SK-N-SH treated with all-trans-retinoic acid at 6 μM for 48 hours (cell line): Measurements from ENCODE around the gene TTC39C.

Source experiments
- ATAC-seq: fragments of 200-7000 bp; cut with Tn5 transposase; 3 replicates; pipeline ENCODE4 v1.9.1; 2020; ENCODE audit warnings: mild to moderate bottlenecking, moderate library complexity
- ARNTL ChIP-seq: fragments of 450-650 bp; formaldehyde crosslinking; IDR thresholded peaks from 2 replicates; pipeline ENCODE4 v1.5.0; 2020; ENCODE audit warnings: low read depth, mild to moderate bottlenecking, moderate library complexity, borderline replicate concordance
- BACH2 ChIP-seq: fragments of 250-450 bp; sonication (Bioruptor Pico); IDR thresholded peaks from 2 replicates; pipeline ENCODE4 v1.9.0; 2021; ENCODE audit warnings: mild to moderate bottlenecking, borderline replicate concordance
- CREB5 ChIP-seq: fragments of 250-450 bp; sonication (Bioruptor Pico); IDR thresholded peaks from 2 replicates; pipeline ENCODE4 v1.5.1; 2020; ENCODE audit warnings: low read depth, mild to moderate bottlenecking, moderate library complexity
- CSDC2 ChIP-seq: fragments of 250-450 bp; sonication (Bioruptor Pico); IDR thresholded peaks from 2 replicates; pipeline ENCODE4 v1.5.0; 2020; ENCODE audit warnings: mild to moderate bottlenecking, moderate library complexity
- CSRNP3 ChIP-seq: fragments of 250-450 bp; sonication (Bioruptor Pico); IDR thresholded peaks from 2 replicates; pipeline ENCODE4 v1.5.1; 2021; ENCODE audit warnings: mild to moderate bottlenecking, moderate library complexity
- ESRRG ChIP-seq: fragments of 250-450 bp; sonication (Bioruptor Pico); IDR thresholded peaks from 2 replicates; pipeline ENCODE4 v1.6.1; 2021; ENCODE audit warnings: mild to moderate bottlenecking
- GLIS3 ChIP-seq: fragments of 250-450 bp; sonication (Bioruptor Pico); IDR thresholded peaks from 2 replicates; pipeline ENCODE4 v1.5.0; 2020; ENCODE audit warnings: mild to moderate bottlenecking, moderate library complexity
- ISL1 ChIP-seq: fragments of 250-450 bp; sonication (Bioruptor Pico); IDR thresholded peaks from 2 replicates; pipeline ENCODE4 v2.1.2; 2022; ENCODE audit warnings: mild to moderate bottlenecking, moderate library complexity
- OSR1 ChIP-seq: fragments of 250-450 bp; sonication (Bioruptor Pico); IDR thresholded peaks from 2 replicates; pipeline ENCODE4 v1.8.0; 2022; ENCODE audit warnings: moderate library complexity, mild to moderate bottlenecking, inconsistent platforms
- PATZ1 ChIP-seq: fragments of 250-450 bp; sonication (Bioruptor Pico); IDR thresholded peaks from 2 replicates; pipeline ENCODE4 v1.8.0; 2020; ENCODE audit warnings: mild to moderate bottlenecking, moderate library complexity, borderline replicate concordance
- PPARA ChIP-seq: fragments of 250-450 bp; sonication (Bioruptor Pico); IDR thresholded peaks from 2 replicates; pipeline ENCODE4 v1.5.0; 2020; ENCODE audit warnings: mild to moderate bottlenecking, borderline replicate concordance
- RARB ChIP-seq: fragments of 250-450 bp; sonication (Bioruptor Pico); IDR thresholded peaks from 2 replicates; pipeline ENCODE4 v1.8.0; 2021; ENCODE audit warnings: mild to moderate bottlenecking, moderate library complexity
- SNAI2 ChIP-seq: fragments of 250-450 bp; sonication (Bioruptor Pico); IDR thresholded peaks from 2 replicates; pipeline ENCODE4 v1.5.0; 2020; ENCODE audit warnings: mild to moderate bottlenecking, moderate library complexity
- TCF4 ChIP-seq: fragments of 250-450 bp; sonication (Bioruptor Pico); IDR thresholded peaks from 2 replicates; pipeline ENCODE4 v1.8.0; 2021; ENCODE audit warnings: mild to moderate bottlenecking, moderate library complexity, borderline replicate concordance
- TOX ChIP-seq: fragments of 250-450 bp; sonication (Bioruptor Pico); IDR thresholded peaks from 2 replicates; pipeline ENCODE4 v1.8.0; 2021; ENCODE audit warnings: mild to moderate bottlenecking, moderate library complexity, borderline replicate concordance
- TSHZ2 ChIP-seq: fragments of 250-450 bp; sonication (Bioruptor Pico); IDR thresholded peaks from 2 replicates; pipeline ENCODE4 v1.5.0; 2020; ENCODE audit warnings: mild to moderate bottlenecking, moderate library complexity
- ZC3H10 ChIP-seq: fragments of 250-450 bp; sonication (Bioruptor Pico); IDR thresholded peaks from 2 replicates; pipeline ENCODE4 v1.5.1; 2021; ENCODE audit warnings: mild to moderate bottlenecking, moderate library complexity
- ZFP3 ChIP-seq: fragments of 250-450 bp; sonication (Bioruptor Pico); IDR thresholded peaks from 2 replicates; pipeline ENCODE4 v1.5.0; 2020; ENCODE audit warnings: mild to moderate bottlenecking, moderate library complexity
- ZFP30 ChIP-seq: fragments of 450-650 bp; formaldehyde crosslinking; IDR thresholded peaks from 2 replicates; pipeline ENCODE4 v1.5.0; 2022; ENCODE audit warnings: mild to moderate bottlenecking, moderate library complexity
- ZNF565 ChIP-seq: fragments of 450-650 bp; formaldehyde crosslinking; conservative IDR thresholded peaks from 2 replicates; pipeline ENCODE4 v1.5.0; 2020; ENCODE audit warnings: low read depth, mild to moderate bottlenecking, moderate library complexity
- ZNF70 ChIP-seq: fragments of 450-650 bp; formaldehyde crosslinking; IDR thresholded peaks from 2 replicates; pipeline ENCODE4 v1.5.0; 2020; ENCODE audit warnings: mild to moderate bottlenecking, moderate library complexity
- ZNF8 ChIP-seq: fragments of 450-650 bp; formaldehyde crosslinking; IDR thresholded peaks from 2 replicates; pipeline ENCODE4 v1.5.0; 2020; ENCODE audit warnings: mild to moderate bottlenecking, moderate library complexity

TTC39C gene

GRCh38 chr18:24022161-24022560, 7.6 kb downstream of the TTC39C start:
- TF ChIP-seq CREB5 (CRISPR knock-in tag) (no peak), ZC3H10 (CRISPR knock-in tag) (no peak), ISL1 (no peak), PPARA (no peak), TOX (CRISPR knock-in tag) (no peak), RARB (no peak), BACH2 (CRISPR knock-in tag) (no peak), ZNF8 (CRISPR knock-in tag) (no peak), TCF4 (no peak)
- ATAC-seq, result peak; percentile 53

GRCh38 chr18:24023185-24023814, 8.7 kb downstream of the TTC39C start:
- peak; percentile 25; the same call in 2 of the 3 replicates for ATAC-seq
- TF ChIP-seq ESRRG (CRISPR knock-in tag), result no peak
- no peak for TF ChIP-seq TCF4
- TF ChIP-seq ZFP30 (CRISPR knock-in tag), result no peak
- no peak for TF ChIP-seq ZFP3 (CRISPR knock-in tag)
- TF ChIP-seq ARNTL (CRISPR knock-in tag), result no peak
- no peak for TF ChIP-seq TSHZ2 (CRISPR knock-in tag)
- no peak for TF ChIP-seq CSDC2 (CRISPR knock-in tag)
- no peak for TF ChIP-seq CSRNP3 (CRISPR knock-in tag)
- no peak for TF ChIP-seq ZNF565 (CRISPR knock-in tag)
- TF ChIP-seq SNAI2 (CRISPR knock-in tag), result no peak
- TF ChIP-seq ZNF70, result no peak
- no peak for TF ChIP-seq ZNF8 (CRISPR knock-in tag)
- no peak for TF ChIP-seq OSR1
- no peak for TF ChIP-seq ISL1
- TF ChIP-seq TOX (CRISPR knock-in tag), result no peak
- no peak for TF ChIP-seq PATZ1 (CRISPR knock-in tag)
- no peak for TF ChIP-seq GLIS3 (CRISPR knock-in tag)
- no peak for TF ChIP-seq RARB
- TF ChIP-seq, all 23 proteins: peak for 0

GRCh38 chr18:24024425-24024824, 9.9 kb downstream of the TTC39C start:
- ATAC-seq, result no peak
- no peak for TF ChIP-seq ZC3H10 (CRISPR knock-in tag)

- TF ChIP-seq CREB5 (CRISPR knock-in tag) (no peak), ZFP3 (CRISPR knock-in tag) (no peak), ZFP30 (CRISPR knock-in tag) (no peak), PPARA (no peak), ESRRG (CRISPR knock-in tag) (no peak), BACH2 (CRISPR knock-in tag) (no peak), CSRNP3 (CRISPR knock-in tag) (no peak), OSR1 (no peak), ISL1 (no peak), ZNF8 (CRISPR knock-in tag) (no peak)
Observed at GRCh38 chr18:24026457-24026856, 11.9 kb downstream of the TTC39C start.

More at GRCh38 chr18:24026457-24026856, 11.9 kb downstream of the TTC39C start:
- ATAC-seq, result no peak
